T-helper 2 cell treated with Interferon-gamma antibody and Interleukin-4, amounts not matched to agents 5 μg/mL and 100 μg/mL, for 36 hours (primary cell): Measurements from ENCODE around the gene SEC22C.
"Not testable (repeated sequence)": the region's sequence is repeated elsewhere in the genome, so short reads cannot be mapped to it uniquely, and the experiment has no call there.

ENCODE experiments used
- DNase-seq: peaks from one replicate; pipeline ENCODE4 v3.0.0; 2021; ENCODE audit warnings: low spot score
- H3K27ac Mint-ChIP-seq: one replicate; pipeline ENCODE4 v1.8.0; 2021; ENCODE audit warnings: mild to moderate bottlenecking, mixed read lengths
- H3K27me3 Mint-ChIP-seq: one replicate; pipeline ENCODE4 v1.8.0; 2021; ENCODE audit warnings: low read depth, mixed read lengths
- H3K36me3 Mint-ChIP-seq: one replicate; pipeline ENCODE4 v1.8.0; 2021; ENCODE audit warnings: low read depth, mixed read lengths
- H3K4me1 Mint-ChIP-seq: one replicate; pipeline ENCODE4 v1.8.0; 2021; ENCODE audit warnings: low read depth, mixed read lengths
- H3K4me3 Mint-ChIP-seq: one replicate; pipeline ENCODE4 v1.8.0; 2022; ENCODE audit warnings: mild to moderate bottlenecking, moderate library complexity, mixed read lengths
- H3K9me3 Mint-ChIP-seq: one replicate; pipeline ENCODE4 v1.8.0; 2021; ENCODE audit warnings: mixed read lengths

Gene SEC22C, protein sequence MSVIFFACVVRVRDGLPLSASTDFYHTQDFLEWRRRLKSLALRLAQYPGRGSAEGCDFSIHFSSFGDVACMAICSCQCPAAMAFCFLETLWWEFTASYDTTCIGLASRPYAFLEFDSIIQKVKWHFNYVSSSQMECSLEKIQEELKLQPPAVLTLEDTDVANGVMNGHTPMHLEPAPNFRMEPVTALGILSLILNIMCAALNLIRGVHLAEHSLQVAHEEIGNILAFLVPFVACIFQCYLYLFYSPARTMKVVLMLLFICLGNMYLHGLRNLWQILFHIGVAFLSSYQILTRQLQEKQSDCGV

DNA sequence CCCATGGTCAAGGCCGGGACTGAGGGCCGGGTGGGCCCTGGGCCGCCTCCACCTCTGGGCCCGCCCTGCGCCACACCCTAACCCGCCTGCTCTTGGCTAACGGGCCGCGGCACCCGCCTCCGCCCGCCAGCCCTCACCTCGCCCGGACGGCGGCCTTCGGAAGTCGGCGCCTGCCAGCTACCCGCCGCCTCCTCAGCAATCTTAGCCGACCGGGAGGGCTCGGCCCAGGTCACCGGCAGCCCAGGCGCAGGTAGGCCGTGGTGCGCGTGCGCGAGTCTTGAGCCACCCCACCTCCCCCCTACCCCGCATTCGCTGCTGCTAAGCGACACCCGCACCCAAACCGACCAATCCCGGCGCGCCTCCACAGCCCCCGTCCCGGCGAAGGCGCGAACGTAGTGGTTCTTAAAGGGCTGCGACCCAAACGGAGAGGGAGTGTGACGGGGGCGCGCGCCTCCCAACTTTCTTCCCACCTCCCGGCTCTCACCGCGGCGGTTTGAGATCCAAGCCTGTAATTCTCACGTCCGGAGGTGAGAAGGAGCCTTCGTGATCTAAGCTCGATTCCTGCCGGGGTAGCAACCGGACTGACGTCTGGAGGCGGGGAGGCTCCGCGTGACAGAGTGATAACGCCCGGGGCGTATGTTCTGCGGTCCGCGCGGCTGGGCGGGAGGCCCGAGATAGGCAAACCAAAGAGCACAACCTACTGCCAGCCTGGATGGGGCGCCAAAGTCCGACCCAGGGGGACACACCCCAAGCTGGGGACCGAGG is at the start of gene SEC22C:
SEC22C (minus strand) TSS at position 259 of the 765 bp plus-strand sequence. CDS start 12,921 bp downstream, outside the sequence.
- no peaks in the 10 kb centered on the region for H3K27me3 Mint-ChIP-seq
- H3K36me3 Mint-ChIP-seq = peaks cover 36% of the 10 kb centered on the region
- peaks cover 3% of the 10 kb centered on the region for H3K9me3 Mint-ChIP-seq
- peak within 1 kb of the TSS; percentile 93 for H3K4me3 Mint-ChIP-seq
- DNase-seq = peak; percentile 95
- peaks cover 50% of the 10 kb centered on the region for H3K4me1 Mint-ChIP-seq
- H3K27ac Mint-ChIP-seq = peak within 1 kb of the TSS; percentile 97

DNA sequence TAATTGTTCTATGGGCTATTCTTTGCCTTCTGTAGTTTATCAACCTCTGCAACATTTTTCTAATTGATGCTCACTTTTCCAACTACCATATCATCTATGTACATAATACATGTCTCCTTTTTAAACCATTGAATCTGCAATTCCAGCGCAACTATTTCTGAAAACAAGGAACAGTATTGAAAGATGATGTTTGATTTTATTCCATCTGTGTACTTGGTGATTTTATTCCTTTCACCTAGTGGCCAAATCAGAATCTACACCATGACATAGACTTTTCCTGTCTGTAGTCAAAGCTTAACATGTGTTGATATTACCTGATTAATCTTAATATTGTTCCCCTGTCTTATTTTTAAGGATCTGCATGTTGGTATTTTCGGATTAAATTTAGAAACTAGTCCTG is 31.7 kb upstream of the SEC22C start:
- Mint-ChIP-seq H3K36me3 (peaks cover 33% of the 10 kb centered on the region), H3K27ac (no peak overlapping the region), H3K27me3 (no peaks in the 10 kb centered on the region), H3K4me1 (peaks cover 35% of the 10 kb centered on the region), H3K9me3 (no peaks in the 10 kb centered on the region), H3K4me3 (no peak overlapping the region)
- no peak for DNase-seq

- no peak for DNase-seq
- Mint-ChIP-seq H3K4me3 (no peak overlapping the region), H3K27ac (no peak overlapping the region), H3K27me3 (no peaks in the 10 kb centered on the region), H3K4me1 (peaks cover 35% of the 10 kb centered on the region), H3K9me3 (no peaks in the 10 kb centered on the region), H3K36me3 (peaks cover 33% of the 10 kb centered on the region)
Observed at GRCh38 chr3:42612928-42613327, 31.2 kb upstream of the SEC22C start.

DNA sequence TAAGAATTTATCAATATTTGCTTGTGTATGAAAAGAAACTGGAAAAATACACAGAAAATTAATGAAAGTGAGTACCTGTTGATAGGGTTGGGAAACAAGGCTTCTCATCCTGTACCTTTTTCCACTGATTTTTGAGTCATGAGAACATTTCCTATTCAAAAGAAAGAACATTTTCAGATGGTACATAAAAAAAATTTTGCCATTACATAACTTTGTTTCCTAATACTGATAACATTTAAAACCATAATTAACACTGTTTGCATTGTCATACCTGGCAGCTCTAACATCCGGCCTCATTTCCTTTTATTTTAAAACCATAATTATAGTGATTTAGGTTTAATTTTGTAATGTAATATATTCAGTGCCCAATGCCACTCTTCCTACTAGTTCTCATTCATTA is 30.4 kb upstream of the SEC22C start:
- H3K27ac Mint-ChIP-seq = peak overlapping the region; percentile 20
- no peak for DNase-seq
- no peak overlapping the region for H3K4me3 Mint-ChIP-seq
- no peaks in the 10 kb centered on the region for H3K27me3 Mint-ChIP-seq
- H3K9me3 Mint-ChIP-seq = no peaks in the 10 kb centered on the region
- peaks cover 36% of the 10 kb centered on the region for H3K36me3 Mint-ChIP-seq
- peaks cover 38% of the 10 kb centered on the region for H3K4me1 Mint-ChIP-seq

DNA sequence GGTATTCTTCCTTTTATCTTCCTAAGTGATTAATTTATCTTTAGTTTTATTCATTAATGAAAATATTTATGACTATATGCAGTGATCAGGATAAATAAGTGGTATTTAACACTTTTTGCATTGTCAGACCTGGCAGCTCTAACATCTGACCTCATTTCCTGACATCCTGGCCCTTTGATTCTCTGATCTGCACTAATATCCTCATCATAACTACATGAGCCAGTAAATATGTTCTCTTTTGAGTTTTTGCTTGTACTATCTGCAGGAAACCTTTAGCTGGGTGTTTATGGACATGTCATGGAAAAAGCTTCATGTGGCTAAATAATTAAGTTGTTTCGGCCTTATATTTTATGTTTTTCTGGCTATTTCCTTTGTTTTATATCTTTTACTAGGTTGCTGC is 29.2 kb upstream of the SEC22C start:
- H3K36me3 Mint-ChIP-seq = peaks cover 42% of the 10 kb centered on the region
- no peak overlapping the region for H3K4me3 Mint-ChIP-seq
- H3K27ac Mint-ChIP-seq = peak overlapping the region; percentile 42
- no peaks in the 10 kb centered on the region for H3K9me3 Mint-ChIP-seq
- H3K4me1 Mint-ChIP-seq = peaks cover 37% of the 10 kb centered on the region
- no peaks in the 10 kb centered on the region for H3K27me3 Mint-ChIP-seq
- no peak for DNase-seq

- H3K27ac Mint-ChIP-seq = no peak overlapping the region
- peaks cover 42% of the 10 kb centered on the region for H3K4me1 Mint-ChIP-seq
- peaks cover 6% of the 10 kb centered on the region for H3K9me3 Mint-ChIP-seq
- no peak overlapping the region for H3K4me3 Mint-ChIP-seq
- no peaks in the 10 kb centered on the region for H3K27me3 Mint-ChIP-seq
- no peak for DNase-seq
- H3K36me3 Mint-ChIP-seq = peaks cover 54% of the 10 kb centered on the region
Observed at GRCh38 chr3:42608581-42608980, 26.8 kb upstream of the SEC22C start.

- Mint-ChIP-seq H3K36me3 (peaks cover 58% of the 10 kb centered on the region), H3K27me3 (no peaks in the 10 kb centered on the region), H3K4me3 (no peak overlapping the region), H3K4me1 (peaks cover 31% of the 10 kb centered on the region), H3K9me3 (peaks cover 6% of the 10 kb centered on the region), H3K27ac (no peak overlapping the region)
- DNase-seq = no peak
Observed at GRCh38 chr3:42605546-42606173, 23.9 kb upstream of the SEC22C start.

GRCh38 chr3:42602961-42603360 is 21.2 kb upstream of the SEC22C start:
- Mint-ChIP-seq H3K4me1 (peaks cover 26% of the 10 kb centered on the region), H3K9me3 (peaks cover 6% of the 10 kb centered on the region), H3K36me3 (peaks cover 46% of the 10 kb centered on the region), H3K27ac (no peak overlapping the region), H3K27me3 (no peaks in the 10 kb centered on the region), H3K4me3 (no peak overlapping the region)
- no peak for DNase-seq

GRCh38 chr3:42601896-42602581 is 20.3 kb upstream of the SEC22C start:
- Mint-ChIP-seq H3K9me3 (peaks cover 6% of the 10 kb centered on the region), H3K36me3 (peaks cover 45% of the 10 kb centered on the region), H3K27me3 (no peaks in the 10 kb centered on the region), H3K27ac (peak overlapping the region; percentile 89), H3K4me3 (peak overlapping the region; percentile 95), H3K4me1 (peaks cover 22% of the 10 kb centered on the region)
- DNase-seq = no peak

GRCh38 chr3:42600958-42601675 is 19.4 kb upstream of the SEC22C start:
- peaks cover 22% of the 10 kb centered on the region for H3K4me1 Mint-ChIP-seq
- DNase-seq = peak; percentile 65
- peaks cover 47% of the 10 kb centered on the region for H3K36me3 Mint-ChIP-seq
- peak overlapping the region; percentile 95 for H3K4me3 Mint-ChIP-seq
- H3K27me3 Mint-ChIP-seq = no peaks in the 10 kb centered on the region
- H3K9me3 Mint-ChIP-seq = peaks cover 6% of the 10 kb centered on the region
- H3K27ac Mint-ChIP-seq = peak overlapping the region; percentile 89

DNA sequence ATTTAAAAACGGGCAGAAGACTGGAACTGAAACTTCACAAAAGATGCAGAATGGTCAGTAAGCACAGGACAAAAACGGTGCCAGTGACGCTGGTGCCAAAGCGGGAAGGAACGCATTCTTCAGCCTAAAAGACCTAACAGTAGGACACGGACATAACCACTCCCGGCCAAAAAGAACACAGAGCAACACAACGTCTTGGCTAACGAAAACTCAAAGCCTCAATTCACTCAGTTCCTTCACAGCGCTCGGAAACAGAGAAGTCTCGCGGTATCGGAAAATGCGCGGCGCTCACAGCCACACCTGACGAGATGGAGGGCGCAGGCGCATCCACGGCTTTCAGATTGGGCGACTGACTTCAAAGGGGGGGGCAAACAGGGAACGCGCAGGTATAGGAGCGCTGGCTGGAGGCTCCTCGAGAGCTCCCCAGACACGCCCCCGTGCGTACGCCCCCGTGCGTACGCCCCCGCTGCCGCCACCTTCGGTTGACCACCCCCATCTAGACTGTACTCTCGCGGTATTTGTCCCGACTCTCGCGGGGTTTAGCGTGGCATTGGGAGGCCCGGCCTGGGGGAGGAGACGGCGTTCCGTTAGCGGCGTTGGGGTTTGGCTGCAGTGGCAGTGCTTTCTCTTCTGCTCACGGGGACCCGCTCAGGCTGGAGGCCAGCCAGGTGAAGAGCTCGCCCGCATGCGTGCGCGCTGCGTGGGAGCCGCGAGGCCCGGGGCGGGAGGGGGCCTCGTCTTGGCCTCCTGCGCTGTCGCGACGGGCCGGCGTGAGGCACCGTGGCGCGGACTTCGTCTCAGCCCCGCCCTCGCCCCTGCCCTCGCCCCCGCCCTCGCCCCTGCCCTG is 18.6 kb upstream of the SEC22C start, which contains the start of gene NKTR:
NKTR (plus strand) TSS at position 576 of the 847 bp plus-strand sequence. CDS start 321 bp downstream, outside the sequence.
- DNase-seq = peak; percentile 97
- peaks cover 46% of the 10 kb centered on the region for H3K36me3 Mint-ChIP-seq
- H3K27ac Mint-ChIP-seq = peak within 1 kb of the TSS; percentile 98
- no peaks in the 10 kb centered on the region for H3K27me3 Mint-ChIP-seq
- peak within 1 kb of the TSS; percentile 95 for H3K4me3 Mint-ChIP-seq
- peaks cover 20% of the 10 kb centered on the region for H3K4me1 Mint-ChIP-seq
- H3K9me3 Mint-ChIP-seq = peaks cover 6% of the 10 kb centered on the region

DNA sequence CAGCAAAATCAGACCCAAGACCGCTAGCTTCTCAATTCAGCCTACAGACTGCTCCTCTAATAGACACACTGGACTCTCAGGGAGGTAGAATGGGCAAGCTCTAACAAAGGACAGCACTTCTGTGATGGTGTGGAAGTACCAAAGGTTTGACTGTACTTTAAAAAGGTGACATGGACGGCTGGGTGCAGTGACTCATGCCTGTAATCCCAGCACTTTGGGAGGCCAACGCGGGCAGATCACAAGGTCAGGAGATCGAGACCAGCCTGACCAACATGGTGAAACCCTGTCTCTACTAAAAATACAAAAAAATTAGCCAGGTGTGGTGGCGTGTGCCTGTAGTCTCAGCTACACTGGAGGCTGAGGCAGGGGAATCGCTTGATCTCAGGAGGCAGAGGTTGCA is 15.3 kb upstream of the SEC22C start:
- not testable (repeated sequence) for H3K9me3 Mint-ChIP-seq, DNase-seq, H3K27ac Mint-ChIP-seq, H3K4me3 Mint-ChIP-seq, H3K27me3 Mint-ChIP-seq
- Mint-ChIP-seq H3K36me3 (peaks cover 48% of the 10 kb centered on the region), H3K4me1 (peaks cover 22% of the 10 kb centered on the region)
